ENCODE measurements around the gene ERICH6.

GRCh38 chr3:150682824-150683223, 20.9 kb downstream of the ERICH6 start:
- TF ChIP-seq CTCF (conservative IDR thresholded peaks at IDR 0.05): no peak
- no peak for TF ChIP-seq EZH2 (IDR thresholded peaks at IDR 0.05; ENCODE audit: low read depth)

Data from PC-9 (cell line).